ENCODE data around the gene C6orf136.

Gene C6orf136

GRCh38 chr6:30687659-30688431 is 40.9 kb downstream of the C6orf136 start:
- DNase-seq = peak; percentile 48

- DNase-seq = no peak
Measured at GRCh38 chr6:30688569-30688968, 41.6 kb downstream of the C6orf136 start.

GRCh38 chr6:30689022-30689865 is 42.3 kb downstream of the C6orf136 start:
- no peak for DNase-seq

GRCh38 chr6:30689985-30690384 is 43.1 kb downstream of the C6orf136 start:
- DNase-seq = no peak

GRCh38 chr6:30690403-30691207 is 43.7 kb downstream of the C6orf136 start, which contains the start of gene NRM:
NRM (minus strand) TSS chr6:30690984; CDS start chr6:30690974, 10 bp downstream.
- peak; percentile 83 for DNase-seq

- DNase-seq = no peak
Measured at GRCh38 chr6:30691208-30691847, 44.4 kb downstream of the C6orf136 start.

GRCh38 chr6:30696432-30696831 is 49.5 kb downstream of the C6orf136 start:
- no peak for DNase-seq

GRCh38 chr6:30700340-30700739 is 53.4 kb downstream of the C6orf136 start:
- DNase-seq = no peak

Measured in fibroblast of skin of right quadriceps (primary cell).